Measurements from ENCODE around the gene NUTF2.

NUTF2 gene

DNA sequence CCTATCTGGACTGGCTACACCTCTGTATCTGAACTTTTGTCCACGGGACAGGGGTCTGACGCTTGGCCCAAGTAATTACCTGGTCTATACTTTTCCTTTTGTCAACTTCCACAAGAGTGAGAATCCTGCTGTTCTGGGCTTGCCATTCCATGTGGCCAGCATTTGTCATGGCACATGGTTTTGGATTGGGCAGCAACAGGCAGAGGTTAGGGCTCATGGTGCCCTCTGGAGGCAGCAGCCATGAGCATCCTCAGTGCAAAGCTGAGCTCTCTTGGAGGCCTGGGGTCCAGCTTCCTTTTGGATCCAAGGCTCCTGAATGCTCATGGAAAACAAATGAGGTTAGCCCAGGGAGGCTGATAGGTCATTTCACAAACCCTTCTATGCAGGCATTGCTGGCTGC is 18.6 kb downstream of the NUTF2 start:
- DNase-seq = no peak

DNA sequence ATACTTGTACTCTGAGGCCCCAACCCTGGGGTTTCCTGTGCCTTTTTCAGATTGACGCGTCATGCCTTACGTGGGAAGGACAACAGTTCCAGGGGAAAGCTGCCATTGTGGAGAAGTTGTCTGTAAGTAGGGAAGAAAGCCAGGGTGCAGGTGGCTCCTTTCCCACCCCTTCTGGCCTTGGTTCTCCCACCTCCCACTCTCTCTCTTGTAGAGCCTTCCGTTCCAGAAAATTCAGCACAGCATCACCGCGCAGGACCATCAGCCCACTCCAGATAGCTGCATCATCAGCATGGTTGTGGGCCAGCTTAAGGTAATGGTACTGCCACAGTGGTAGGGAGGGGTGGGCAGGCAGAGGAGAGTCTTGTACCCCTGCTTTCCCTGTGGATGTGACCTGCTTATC is 21.6 kb downstream of the NUTF2 start:
- no peak for DNase-seq

DNA sequence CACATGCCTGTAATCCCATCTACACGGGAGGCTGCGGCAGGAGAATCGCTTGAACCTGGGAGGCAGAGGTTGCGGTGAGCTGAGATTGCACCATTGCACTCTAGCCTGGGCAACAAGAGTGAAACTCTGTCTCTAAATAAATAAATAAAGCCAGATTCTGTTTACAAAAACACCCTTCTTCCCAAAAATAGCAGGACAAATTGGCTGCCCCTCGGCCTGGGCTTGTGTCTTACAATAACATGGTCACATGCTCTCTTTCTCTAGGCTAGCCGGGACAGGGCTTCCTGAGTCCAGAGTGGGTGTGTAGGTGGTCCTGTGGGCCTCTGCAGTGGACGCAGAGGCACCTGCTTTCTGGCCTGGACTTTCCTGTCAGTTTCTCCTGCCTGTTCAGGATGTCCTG is 22.9 kb downstream of the NUTF2 start:
- no peak for DNase-seq

DNA sequence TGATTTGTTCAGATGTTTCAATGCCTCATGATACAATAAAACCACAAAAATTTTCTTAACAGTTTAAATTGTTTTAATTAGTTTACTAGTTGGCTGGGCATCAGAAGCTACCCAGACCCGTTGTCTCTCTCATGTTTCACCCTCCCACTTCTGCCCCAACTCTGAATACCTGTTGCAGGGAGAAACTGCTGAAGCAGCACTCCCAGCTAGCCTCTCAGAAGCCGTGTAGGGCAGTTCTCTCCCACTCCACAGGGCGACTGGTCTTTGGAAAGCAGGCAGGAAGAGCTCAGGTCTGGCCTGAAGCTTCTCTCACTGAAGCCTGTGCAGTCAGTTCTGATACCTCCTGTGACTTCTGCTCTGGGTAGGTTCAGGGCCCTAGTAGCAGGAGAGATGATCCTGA is 24.5 kb downstream of the NUTF2 start:
- no peak for DNase-seq

DNA sequence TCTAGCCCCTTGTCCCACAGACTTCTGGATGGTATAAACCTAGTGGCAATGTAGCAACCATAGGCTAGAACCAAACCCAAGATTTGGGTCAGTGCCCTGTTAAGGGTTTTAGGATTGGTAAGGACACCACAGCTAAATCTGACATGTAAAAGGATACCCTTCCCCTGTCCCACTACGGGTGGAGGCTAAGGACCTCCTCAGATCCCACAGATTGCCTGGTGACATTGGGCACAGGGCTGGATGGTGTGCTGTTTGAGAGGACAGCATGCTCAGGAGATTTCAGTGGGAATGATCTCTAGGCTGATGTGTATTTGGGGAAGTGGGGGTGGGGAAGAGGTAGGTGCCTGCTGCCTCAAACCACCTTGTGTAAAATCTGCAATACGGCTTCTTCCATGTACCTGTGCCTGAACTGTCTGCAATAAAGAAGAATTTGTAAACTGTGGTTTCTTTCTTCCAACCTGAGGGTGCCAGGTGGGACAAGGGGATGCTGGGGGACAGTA is 25.4 kb downstream of the NUTF2 start:
- no peak for DNase-seq

DNA sequence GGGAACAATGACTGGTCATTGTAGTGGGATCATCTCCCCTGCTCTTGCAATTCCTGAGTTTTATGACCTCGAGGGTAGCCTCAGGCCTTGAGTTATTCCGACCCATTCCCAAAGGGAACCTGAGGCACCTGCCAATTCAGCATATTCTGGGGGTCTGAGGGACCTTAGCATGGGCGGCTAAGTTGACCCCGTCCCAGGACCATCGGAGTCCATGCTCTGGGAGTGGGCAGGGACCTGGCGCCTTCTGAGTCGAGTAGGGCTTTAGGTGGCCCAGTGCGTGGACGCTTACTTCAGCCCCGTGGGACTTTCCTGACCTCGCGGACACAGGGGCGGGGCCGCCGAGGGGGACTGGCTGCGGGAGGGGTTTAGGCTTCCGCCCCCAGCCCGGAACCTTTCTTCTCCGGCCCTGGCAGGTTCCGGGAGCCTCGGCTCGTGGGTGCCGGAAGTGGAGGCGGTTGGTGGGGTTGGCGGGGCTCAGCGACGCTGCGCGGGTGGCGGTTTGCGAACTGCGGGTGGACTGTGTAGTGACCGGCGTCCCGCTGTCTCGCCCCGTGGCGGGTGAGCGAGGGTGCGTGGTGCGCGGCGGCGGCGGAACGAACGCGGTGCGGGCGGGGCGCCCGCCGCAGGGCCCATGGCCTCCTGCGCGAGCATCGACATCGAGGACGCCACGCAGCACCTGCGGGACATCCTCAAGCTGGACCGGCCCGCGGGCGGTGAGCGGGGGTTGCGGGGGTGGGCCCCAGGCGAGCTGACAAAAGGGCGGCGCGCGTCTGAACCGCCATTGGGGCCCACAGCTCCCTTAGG is 26.1 kb downstream of the NUTF2 start, which contains the start of gene EDC4:
Gene EDC4, plus strand, starts transcription at position 422 of the 804 bp plus-strand sequence. Its CDS starts 210 bp downstream, at position 632.
- DNase-seq = peak; percentile 42 to 83 (median 74)

DNA sequence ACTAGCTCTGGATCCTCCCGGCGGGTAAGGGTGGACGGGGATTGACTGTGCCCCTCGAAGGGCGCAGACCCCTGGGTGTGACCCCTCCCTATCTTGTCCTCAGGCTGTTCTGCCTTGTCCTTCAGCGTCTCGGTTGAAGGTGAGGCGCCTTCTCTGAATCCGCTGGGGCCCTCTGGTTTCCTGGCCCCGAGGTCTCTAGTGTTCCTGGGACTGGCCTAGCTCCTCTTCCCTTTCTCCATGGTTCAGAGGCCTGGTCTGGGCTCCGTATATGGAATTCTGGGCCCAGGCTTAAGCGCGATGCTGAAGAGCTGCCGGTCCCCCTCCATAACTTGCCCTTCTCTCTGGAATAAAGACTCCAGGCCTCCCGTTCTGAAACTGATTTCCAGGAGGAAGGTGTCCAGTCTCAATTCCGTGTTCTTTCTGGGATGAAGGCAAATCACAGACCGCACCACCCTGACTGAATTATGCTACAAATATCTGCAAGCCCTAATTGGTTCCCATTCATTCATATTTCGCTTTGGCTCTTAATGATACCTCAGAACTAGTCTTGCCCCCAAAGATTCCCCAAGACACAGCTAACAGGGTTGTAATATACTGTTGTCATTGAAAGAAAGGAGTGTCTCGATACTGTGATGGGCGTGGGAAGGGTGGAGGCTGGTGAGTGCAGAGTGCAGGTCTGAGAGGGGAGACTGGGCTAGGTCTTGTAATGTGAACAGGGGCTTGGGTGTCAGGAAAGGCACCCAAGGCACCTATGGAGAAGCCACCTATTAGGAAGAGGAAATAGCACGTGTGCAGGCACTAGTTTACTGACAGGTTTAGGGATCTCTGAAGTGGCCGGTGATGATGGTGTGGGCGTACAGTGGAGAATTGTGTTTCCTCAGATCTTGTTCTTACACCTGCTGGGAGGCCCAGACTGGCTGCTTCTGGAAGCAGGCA is 27.0 kb downstream of the NUTF2 start:
- no peak for DNase-seq

DNA sequence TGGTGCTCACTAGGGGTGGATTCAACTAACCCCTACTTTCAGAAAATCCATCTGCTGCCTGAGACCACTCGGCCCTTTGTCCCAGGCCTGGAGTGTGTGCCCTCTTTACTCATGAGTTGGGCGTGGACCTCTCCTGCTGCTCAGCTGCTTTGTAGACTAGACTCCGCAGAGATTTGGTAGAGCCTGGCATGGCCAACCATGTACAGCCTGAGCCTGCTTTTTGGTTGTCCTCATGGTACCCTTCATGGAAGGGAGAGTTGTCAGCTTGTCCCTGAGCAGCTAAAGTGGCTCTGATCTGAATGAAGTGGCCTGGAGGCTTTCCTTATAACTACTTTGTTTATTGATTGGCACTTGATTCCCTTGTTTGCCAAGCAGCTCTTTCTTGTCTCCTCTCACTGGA is 27.6 kb downstream of the NUTF2 start:
- no peak for DNase-seq

DNA sequence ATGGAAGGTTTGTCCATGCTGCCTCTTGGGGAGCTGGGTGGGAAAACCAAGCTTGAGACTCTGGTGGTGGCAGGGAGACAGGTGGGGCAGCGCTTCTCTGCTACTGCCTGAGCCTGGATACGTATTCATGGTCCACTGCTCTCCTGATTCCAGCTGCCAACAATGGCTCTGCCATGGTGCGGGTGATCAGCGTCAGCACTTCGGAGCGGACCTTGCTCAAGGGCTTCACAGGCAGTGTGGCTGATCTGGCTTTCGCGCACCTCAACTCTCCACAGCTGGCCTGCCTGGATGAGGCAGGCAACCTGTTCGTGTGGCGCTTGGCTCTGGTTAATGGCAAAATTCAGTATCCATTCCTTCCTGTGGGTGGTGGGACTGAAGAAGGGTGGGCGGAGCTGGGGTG is 30.3 kb downstream of the NUTF2 start:
- DNase-seq = no peak

DNA sequence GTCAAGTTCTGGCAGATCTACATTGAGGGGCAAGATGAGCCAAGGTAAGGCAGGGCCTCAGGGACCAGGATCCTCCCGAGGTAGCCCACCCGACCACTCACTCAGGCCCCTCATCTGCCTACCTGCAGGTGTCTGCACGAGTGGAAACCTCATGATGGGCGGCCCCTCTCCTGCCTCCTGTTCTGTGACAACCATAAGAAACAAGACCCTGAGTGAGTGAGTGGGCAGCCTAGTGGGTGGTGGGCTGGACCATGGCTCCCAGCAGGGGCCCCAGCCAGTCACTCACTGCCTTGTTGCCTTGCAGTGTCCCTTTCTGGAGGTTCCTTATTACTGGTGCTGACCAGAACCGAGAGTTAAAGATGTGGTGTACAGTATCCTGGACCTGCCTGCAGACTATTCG is 31.5 kb downstream of the NUTF2 start:
- no peak for DNase-seq

DNA sequence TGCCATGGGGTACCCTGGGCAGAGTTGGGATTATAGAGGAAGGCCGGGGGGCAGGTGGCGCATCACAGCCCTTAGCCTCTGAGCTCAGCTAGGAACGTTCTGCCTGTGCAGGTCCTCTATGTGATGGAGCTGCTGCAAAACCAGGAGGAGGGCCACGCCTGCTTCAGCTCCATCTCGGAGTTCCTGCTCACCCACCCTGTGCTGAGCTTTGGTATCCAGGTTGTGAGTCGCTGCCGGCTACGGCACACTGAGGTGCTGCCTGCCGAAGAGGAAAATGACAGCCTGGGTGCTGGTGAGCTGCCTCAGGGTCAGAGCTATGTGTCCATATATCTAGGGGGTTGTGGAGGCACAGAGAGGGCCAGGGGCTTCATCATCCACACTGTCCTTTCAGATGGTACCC is 32.1 kb downstream of the NUTF2 start:
- DNase-seq = no peak

DNA sequence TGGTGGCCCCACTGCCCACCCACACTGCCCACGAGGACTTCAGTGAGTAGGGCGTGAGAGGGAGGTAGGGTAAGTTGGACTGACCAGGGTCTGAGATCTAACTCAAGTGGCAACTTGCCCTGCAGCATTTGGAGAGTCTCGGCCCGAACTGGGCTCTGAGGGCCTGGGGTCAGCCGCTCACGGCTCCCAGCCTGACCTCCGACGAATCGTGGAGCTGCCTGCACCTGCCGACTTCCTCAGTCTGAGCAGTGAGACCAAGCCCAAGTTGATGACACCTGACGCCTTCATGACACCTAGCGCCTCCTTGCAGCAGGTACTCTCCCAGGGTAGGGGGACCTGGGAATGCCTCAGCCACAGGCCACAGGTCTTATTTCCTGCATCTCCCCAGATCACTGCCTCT is 32.7 kb downstream of the NUTF2 start:
- no peak for DNase-seq

DNA sequence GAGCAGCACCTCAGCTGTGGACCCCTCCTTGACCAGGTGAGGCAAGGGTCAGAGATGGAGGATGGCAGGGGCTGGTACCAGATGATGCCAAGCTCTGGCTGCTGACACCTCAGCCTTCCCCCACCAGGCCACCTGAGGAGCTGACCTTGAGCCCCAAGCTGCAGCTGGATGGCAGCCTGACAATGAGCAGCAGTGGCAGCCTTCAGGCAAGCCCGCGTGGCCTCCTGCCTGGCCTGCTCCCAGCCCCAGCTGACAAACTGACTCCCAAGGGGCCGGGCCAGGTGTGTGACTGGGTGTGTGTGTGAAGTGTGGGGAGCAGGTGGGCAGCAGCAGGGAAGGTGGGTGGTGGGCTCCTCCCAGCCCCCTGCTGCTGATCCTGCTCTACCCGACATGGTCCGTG is 33.2 kb downstream of the NUTF2 start:
- no peak for DNase-seq

DNA sequence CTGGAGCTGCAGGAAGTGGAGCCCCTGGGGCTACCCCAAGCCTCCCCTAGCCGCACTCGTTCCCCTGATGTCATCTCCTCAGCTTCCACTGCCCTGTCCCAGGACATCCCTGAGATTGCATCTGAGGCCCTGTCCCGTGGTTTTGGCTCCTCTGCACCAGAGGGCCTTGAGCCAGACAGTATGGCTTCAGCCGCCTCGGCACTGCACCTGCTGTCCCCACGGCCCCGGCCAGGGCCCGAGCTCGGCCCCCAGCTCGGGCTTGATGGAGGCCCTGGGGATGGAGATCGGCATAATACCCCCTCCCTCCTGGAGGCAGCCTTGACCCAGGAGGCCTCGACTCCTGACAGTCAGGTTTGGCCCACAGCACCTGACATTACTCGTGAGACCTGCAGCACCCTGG is 33.9 kb downstream of the NUTF2 start:
- no peak for DNase-seq

DNA sequence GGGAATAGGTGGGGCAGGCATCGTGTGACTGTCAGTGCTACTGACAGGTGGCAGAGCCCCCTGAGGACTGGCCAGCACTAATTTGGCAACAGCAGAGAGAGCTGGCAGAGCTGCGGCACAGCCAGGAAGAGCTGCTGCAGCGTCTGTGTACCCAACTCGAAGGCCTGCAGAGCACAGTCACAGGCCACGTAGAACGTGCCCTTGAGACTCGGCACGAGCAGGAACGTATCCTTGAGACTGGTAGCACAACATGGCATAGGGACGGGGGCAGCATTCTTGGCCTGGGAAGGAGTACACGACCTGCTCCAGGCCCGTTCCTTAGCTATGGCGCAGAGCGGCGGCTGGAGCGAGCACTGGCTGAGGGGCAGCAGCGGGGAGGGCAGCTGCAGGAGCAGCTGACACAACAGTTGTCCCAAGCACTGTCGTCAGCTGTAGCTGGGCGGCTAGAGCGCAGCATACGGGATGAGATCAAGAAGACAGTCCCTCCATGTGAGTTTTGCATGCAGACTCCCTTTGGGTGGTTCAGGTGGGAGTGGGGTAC is 35.0 kb downstream of the NUTF2 start:
- no peak for DNase-seq

DNA sequence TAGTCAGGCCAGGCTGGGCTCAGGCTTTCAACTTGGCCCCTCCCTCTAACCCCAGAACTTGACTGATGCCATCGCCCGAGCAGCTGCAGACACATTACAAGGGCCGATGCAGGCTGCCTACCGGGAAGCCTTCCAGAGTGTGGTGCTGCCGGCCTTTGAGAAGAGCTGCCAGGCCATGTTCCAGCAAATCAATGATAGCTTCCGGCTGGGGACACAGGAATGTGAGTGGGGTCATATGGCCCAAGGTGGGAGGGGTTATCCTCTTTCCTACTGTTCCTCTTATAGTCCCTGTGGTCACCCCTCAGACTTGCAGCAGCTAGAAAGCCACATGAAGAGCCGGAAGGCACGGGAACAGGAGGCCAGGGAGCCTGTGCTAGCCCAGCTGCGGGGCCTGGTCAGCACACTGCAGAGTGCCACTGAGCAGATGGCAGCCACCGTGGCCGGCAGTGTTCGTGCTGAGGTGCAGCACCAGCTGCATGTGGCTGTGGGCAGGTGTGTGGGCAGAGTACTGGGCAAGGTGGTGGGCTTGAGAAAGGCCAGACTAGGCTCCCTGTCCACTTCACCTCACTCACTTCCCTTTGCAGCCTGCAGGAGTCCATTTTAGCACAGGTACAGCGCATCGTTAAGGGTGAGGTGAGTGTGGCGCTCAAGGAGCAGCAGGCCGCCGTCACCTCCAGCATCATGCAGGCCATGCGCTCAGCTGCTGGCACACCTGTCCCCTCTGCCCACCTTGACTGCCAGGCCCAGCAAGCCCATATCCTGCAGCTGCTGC is 35.8 kb downstream of the NUTF2 start:
- no peak for DNase-seq

DNA sequence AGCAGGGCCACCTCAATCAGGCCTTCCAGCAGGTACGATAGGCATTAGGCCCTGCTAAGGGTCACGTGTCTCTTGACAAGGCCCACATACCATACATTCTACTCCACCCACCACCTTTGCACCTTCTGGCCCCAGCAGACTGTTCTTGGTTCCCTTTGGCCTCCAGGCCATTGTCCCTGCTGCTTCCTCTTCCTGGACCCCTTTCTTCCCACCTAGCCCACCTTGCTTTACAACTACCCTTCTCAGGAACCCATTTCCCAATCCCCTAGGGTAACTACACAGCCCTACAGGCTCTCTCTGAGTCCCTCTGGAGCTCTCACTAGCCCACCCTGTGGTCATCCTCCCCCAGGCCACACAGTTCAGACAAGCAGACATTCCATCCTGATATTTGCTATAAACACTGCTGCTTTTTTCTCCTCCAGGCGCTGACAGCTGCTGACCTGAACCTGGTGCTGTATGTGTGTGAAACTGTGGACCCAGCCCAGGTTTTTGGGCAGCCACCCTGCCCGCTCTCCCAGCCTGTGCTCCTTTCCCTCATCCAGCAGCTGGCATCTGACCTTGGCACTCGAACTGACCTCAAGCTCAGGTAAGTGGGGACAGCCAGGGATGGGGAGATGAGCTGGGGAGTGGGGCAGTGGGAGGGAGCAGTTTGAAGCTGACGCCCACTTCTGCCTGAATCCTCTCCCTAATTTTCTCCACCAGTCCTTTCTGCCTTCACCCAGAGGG is 36.6 kb downstream of the NUTF2 start:
- no peak for DNase-seq

DNA sequence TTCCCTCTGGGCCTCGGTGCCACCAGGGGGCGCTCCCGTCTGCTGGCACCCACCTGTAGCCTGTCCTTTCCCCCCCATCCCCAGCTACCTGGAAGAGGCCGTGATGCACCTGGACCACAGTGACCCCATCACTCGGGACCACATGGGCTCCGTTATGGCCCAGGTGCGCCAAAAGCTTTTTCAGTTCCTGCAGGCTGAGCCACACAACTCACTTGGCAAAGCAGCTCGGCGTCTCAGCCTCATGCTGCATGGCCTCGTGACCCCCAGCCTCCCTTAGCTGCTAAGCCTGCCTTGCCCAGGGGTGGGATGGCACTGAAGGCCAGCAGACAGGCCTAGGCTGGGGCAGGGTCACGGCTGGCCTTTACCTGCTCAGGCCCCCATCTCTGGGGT is 37.1 kb downstream of the NUTF2 start:
- DNase-seq = peak; percentile 25 to 79 (median 65)

DNA sequence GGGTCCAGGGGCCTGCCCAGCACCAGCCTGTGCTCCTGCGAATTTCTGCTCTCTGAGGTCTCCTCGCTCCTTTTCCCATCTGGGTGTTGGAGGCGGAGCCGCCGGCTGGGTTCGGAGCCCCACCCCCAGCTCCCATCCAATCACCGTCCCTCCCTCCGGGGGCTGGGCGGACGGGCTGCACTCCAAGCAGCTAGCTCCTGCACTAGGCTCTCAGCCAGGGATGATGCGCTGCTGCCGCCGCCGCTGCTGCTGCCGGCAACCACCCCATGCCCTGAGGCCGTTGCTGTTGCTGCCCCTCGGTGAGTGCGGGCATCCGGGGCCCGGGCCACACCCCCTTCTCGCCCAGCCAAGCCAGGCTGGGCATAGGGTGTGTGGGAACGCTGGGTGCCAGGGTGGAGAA is 38.0 kb downstream of the NUTF2 start, which contains the start of gene NRN1L:
Gene NRN1L, plus strand, starts transcription at position 202 of the 400 bp plus-strand sequence. Its CDS starts 19 bp downstream, at position 221.
- DNase-seq = no peak

DNA sequence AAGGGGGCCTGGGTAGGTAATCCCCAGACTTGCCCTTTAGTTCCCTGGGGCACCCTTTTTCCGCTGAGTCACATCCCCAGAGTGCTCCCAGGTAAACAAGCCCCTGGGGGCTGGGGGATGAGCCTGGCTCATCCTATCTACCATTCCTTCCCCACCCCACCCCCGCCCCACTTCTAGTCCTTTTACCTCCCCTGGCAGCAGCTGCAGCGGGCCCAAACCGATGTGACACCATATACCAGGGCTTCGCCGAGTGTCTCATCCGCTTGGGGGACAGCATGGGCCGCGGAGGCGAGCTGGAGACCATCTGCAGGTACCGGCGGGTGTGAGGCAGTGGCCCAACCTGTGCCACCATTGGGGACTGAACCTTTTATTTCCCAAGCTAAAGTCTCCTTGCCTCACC is 38.8 kb downstream of the NUTF2 start:
- DNase-seq = no peak

DNA sequence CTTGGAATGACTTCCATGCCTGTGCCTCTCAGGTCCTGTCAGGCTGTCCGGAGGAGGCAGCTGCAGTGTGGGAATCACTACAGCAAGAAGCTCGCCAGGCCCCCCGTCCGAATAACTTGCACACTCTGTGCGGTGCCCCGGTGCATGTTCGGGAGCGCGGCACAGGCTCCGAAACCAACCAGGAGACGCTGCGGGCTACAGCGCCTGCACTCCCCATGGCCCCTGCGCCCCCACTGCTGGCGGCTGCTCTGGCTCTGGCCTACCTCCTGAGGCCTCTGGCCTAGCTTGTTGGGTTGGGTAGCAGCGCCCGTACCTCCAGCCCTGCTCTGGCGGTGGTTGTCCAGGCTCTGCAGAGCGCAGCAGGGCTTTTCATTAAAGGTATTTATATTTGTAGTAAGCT is 39.2 kb downstream of the NUTF2 start:
- DNase-seq = no peak

DNA sequence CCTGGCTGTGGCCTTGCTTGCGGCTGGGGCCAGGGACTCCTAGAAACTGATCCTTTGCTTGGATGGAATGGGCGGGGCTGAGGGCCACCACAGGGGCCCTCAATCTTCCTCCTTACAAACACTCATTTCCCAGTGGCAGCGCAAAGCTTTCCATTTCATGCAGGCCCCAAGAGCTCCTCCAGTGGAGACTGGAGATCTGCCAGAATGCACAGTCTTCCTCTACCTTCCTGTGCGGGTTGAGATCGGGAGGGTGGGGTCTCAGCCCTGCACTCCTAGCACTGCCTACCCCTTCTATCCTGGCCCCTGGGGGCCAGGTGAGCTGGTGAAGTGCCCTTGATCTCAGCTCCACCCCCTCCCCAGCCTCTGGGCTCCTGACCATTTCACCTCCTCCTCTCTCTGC is 39.7 kb downstream of the NUTF2 start:
- DNase-seq = no peak

Measured in activated naive CD4-positive, alpha-beta T cell (primary cell).